ENCODE measurements around the gene SIL1. TPM values are rescaled to one million over a fixed set of nuclear protein-coding genes. Genes with fewer than 3 reads are reported as not detected.

SIL1 gene
- total RNA-seq (2012; rRNA removed) (56.1 and 61.4 TPM in 2 replicates), polyA plus RNA-seq (2012; rRNA removed) (66.0 and 80.7 TPM in 2 replicates), Bru-seq, nascent RNA (percentile 83 among the genes with signal in this experiment), BruChase-seq, experiment 1, labeled RNA remaining after a 6-hour chase (percentile 87 among the genes with signal in this experiment), BruChase-seq, experiment 2, labeled RNA remaining after a 2-hour chase (percentile 79 among the genes with signal in this experiment)
- polyA plus RNA-seq (2012; cell fraction: cytosol; rRNA removed): 76.2 and 95.1 TPM in 2 replicates
- polyA plus RNA-seq (2012; cell fraction: nucleus; rRNA removed; ENCODE audit: low replicate concordance): 22.3 and 55.0 TPM in 2 replicates
- long read RNA-seq, transcript SIL1-202 (10 exons, 1,923 nt): major isoform, 109 of 162 reads
- long read RNA-seq, partial matches to known transcripts: 12 of 162 reads
- long read RNA-seq, other reads (novel, unspliced or antisense): 38 of 162 reads

- CTCF ChIA-PET: no interaction called here
- H3K27ac ChIP-seq (ENCODE audit: insufficient read depth, low read length): peak within 1 kb of the TSS; percentile 88
- H3K4me3 ChIP-seq (ENCODE audit: insufficient read depth, low read depth, low read length): peak within 1 kb of the TSS; percentile 73
- H3K9me1 ChIP-seq (ENCODE audit: insufficient read depth, low read length): no peaks in the 10 kb centered on the region
- peak within 1 kb of the TSS; percentile 94 for H3K23ac ChIP-seq (ENCODE audit: low read depth, low read length)
- peak within 1 kb of the TSS; percentile 50 for H2BK120ac ChIP-seq (ENCODE audit: low read depth, low read length)
- peak; percentile 93 for DNase-seq
- peak within 1 kb of the TSS; percentile 90 for H4K91ac ChIP-seq (ENCODE audit: insufficient read depth, low read depth, low read length)
- POLR2A ChIA-PET (ENCODE audit: unreplicated experiment): no interaction called here
- dilution Hi-C loops (cut with HindIII; ENCODE audit: low sequenced_read_pairs, unreplicated experiment): no loop called here
- H2AK9ac ChIP-seq (replicated peaks; ENCODE audit: low read depth, low read length, poor library complexity): peak within 1 kb of the TSS; percentile 94
- peak within 1 kb of the TSS; percentile 92; the same call in 1 of the 2 replicates for H3K56ac ChIP-seq (ENCODE audit: extremely low read depth, insufficient read depth, low read length)
- 6% methylated on average over 7 of the region's 61 CpGs; no CpG with 5 or more reads in 1 of the 2 experiments for WGBS, 2 experiments (ENCODE audit: extremely low coverage in 2 of 2, insufficient read length in 1 of 2)
- H3K4ac ChIP-seq (ENCODE audit: low read depth, low read length): peak within 1 kb of the TSS; percentile 96
- H2AK5ac ChIP-seq (ENCODE audit: low read depth, low read length): peak within 1 kb of the TSS; percentile 93
- TF ChIP-seq USF2 (IDR thresholded peaks at IDR 0.05; ENCODE audit: low read depth, low read length): peak; percentile 54; the same call in 1 of the 2 replicates
- peak; percentile 95 for TF ChIP-seq BHLHE40 (IDR thresholded peaks at IDR 0.05; ENCODE audit: low read depth, low read length)
- peak; percentile 97 for TF ChIP-seq POLR2A (IDR thresholded peaks at IDR 0.05; ENCODE audit: low read depth, low read length)
- no peak for TF ChIP-seq CTCF (conservative IDR thresholded peaks at IDR 0.05; ENCODE audit: low read depth, low read length)
- peak; percentile 99 for TF ChIP-seq MAZ (IDR thresholded peaks at IDR 0.05; ENCODE audit: borderline replicate concordance, low read depth, low read length)
- no peak for TF ChIP-seq CHD1 (IDR thresholded peaks at IDR 0.05; ENCODE audit: low read depth, low read length)
- TF ChIP-seq CEBPB (IDR thresholded peaks at IDR 0.05; ENCODE audit: low read depth, low read length): no peak
- no peak for TF ChIP-seq RFX5 (IDR thresholded peaks at IDR 0.05; ENCODE audit: low read depth, low read length)
- TF ChIP-seq FOS (IDR thresholded peaks at IDR 0.05; ENCODE audit: low read depth, low read length): no peak
- no peak for TF ChIP-seq NFE2L2 (IDR thresholded peaks at IDR 0.05; ENCODE audit: low read depth, low read length)
- 0 out of 2 replicates have a peak, but pooled peaks have one; percentile 9 for TF ChIP-seq MXI1 (IDR thresholded peaks at IDR 0.05; ENCODE audit: borderline replicate concordance, low read depth, low read length)
- peak within 1 kb of the TSS; percentile 95 for H3K4me2 ChIP-seq (ENCODE audit: low read depth, low read length)
- in situ Hi-C loops (cut with MboI; ENCODE audit: low sequenced_read_pairs): no loop called here
- no peaks in the 10 kb centered on the region for H3K36me3 ChIP-seq (ENCODE audit: control insufficient read depth, insufficient read depth, low read length)
- H3K9me3 ChIP-seq (ENCODE audit: control insufficient read depth, insufficient read depth, low read length): no peaks in the 10 kb centered on the region
- H3K4me1 ChIP-seq (ENCODE audit: control insufficient read depth, insufficient read depth, low read length): no peaks in the 10 kb centered on the region; the same call in 1 of the 2 replicates
- peak within 1 kb of the TSS; percentile 97 for H3K9ac ChIP-seq (ENCODE audit: low read depth, low read length)
- ATAC-seq (ENCODE audit: low read depth): peak; percentile 100
- peak within 1 kb of the TSS; percentile 75 for H2BK5ac ChIP-seq (ENCODE audit: low read depth, low read length, poor library complexity, severe bottlenecking)
- H3K27me3 ChIP-seq (ENCODE audit: control insufficient read depth, insufficient read depth, low read length): no peaks in the 10 kb centered on the region
- H4K20me1 ChIP-seq (ENCODE audit: insufficient read depth, low read length): no peaks in the 10 kb centered on the region
- BruUV-seq (replicated peaks): TSS peak; percentile 74
- peaks cover 26 to 34% of the 10 kb centered on the region in 2 experiments for H3K79me1 ChIP-seq (ENCODE audit: low read depth in 1 of 2, low read length in 2 of 2)
- peak within 1 kb of the TSS; percentile 97 to 98 for H4K8ac ChIP-seq (ENCODE audit: low read depth in 2 of 2, low read length in 2 of 2)
- H4K5ac ChIP-seq (ENCODE audit: low read depth, low read length): peak within 1 kb of the TSS; percentile 92
- peak within 1 kb of the TSS; percentile 92 for H2AFZ ChIP-seq (replicated peaks; ENCODE audit: low read length, poor library complexity)
- peak within 1 kb of the TSS; percentile 59; the same call in 1 of the 3 replicates for H2BK15ac ChIP-seq (ENCODE audit: low read depth, low read length)
- intact Hi-C loops (cut with micrococcal nuclease): no loop called here
- peak within 1 kb of the TSS; percentile 87 for H3K18ac ChIP-seq (ENCODE audit: low read depth, low read length)
- peak within 1 kb of the TSS; percentile 11; the same call in 1 of the 2 replicates for H2BK20ac ChIP-seq (ENCODE audit: low read depth, low read length)
- H3K14ac ChIP-seq (replicated peaks; ENCODE audit: low read depth, low read length): peak within 1 kb of the TSS; percentile 98
Measured at GRCh38 chr5:139197710-139198669, at the start of gene SIL1. Gene SIL1, minus strand, starts transcription at chr5:139198368. Its CDS starts 70,525 bp downstream, at chr5:139127843.
